GM23338 (cell line): ENCODE results near the gene KLF4. TPM values are rescaled to one million over a fixed set of nuclear protein-coding genes. Genes with fewer than 3 reads are reported as not detected.

ENCODE experiments used
- ATAC-seq: fragments of 200-7000 bp; cut with Tn5 transposase; 3 replicates; pipeline ENCODE4 v1.9.1; 2020
- DNase-seq: peaks from one replicate; pipeline ENCODE4 v3.0.0-alpha.2; 2015; ENCODE audit warnings: low spot score
- H2AFZ ChIP-seq: fragments of 200-600 bp; sonication (generic); 2 replicates; pipeline ENCODE4 v1.8.0; 2016; ENCODE audit warnings: antibody characterized with exemption, mild to moderate bottlenecking, moderate library complexity
- H3F3A ChIP-seq: fragments of 200-600 bp; sonication (generic); replicated peaks from 2 replicates; pipeline ENCODE4 v1.8.0; 2017; ENCODE audit warnings: antibody characterized with exemption, mixed run types, low read depth
- H3K27ac ChIP-seq: fragments of 200-600 bp; sonication (generic); 2 replicates; pipeline ENCODE4 v1.6.1; 2016; ENCODE audit warnings: low read depth
- H3K27me3 ChIP-seq: fragments of 200-600 bp; sonication (generic); 2 replicates; pipeline ENCODE4 v1.8.0; 2016; ENCODE audit warnings: mild to moderate bottlenecking, mixed run types, moderate library complexity; ENCODE audit not compliant: insufficient read depth
- H3K36me3 ChIP-seq: fragments of 200-600 bp; sonication (generic); 2 replicates; pipeline ENCODE4 v1.8.0; 2016; ENCODE audit warnings: mild to moderate bottlenecking; ENCODE audit not compliant: insufficient read depth
- H3K4me1 ChIP-seq: fragments of 200-600 bp; sonication (generic); 2 replicates; pipeline ENCODE4 v1.8.0; 2016; ENCODE audit warnings: mild to moderate bottlenecking, moderate library complexity; ENCODE audit not compliant: insufficient read depth
- H3K4me2 ChIP-seq: fragments of 200-600 bp; sonication (generic); 2 replicates; pipeline ENCODE4 v1.7.1; 2017; ENCODE audit warnings: mixed run types
- H3K4me3 ChIP-seq: fragments of 200-600 bp; sonication (generic); 2 replicates; pipeline ENCODE4 v1.6.1; 2016; ENCODE audit warnings: mixed run types
- H3K79me2 ChIP-seq: fragments of 200-600 bp; sonication (generic); replicated peaks from 2 replicates; pipeline ENCODE4 v1.8.0; 2017; ENCODE audit warnings: mild to moderate bottlenecking; ENCODE audit not compliant: insufficient read depth
- H3K9me2 ChIP-seq: fragments of 200-600 bp; sonication (generic); 2 replicates; pipeline ENCODE4 v1.8.0; 2017; ENCODE audit not compliant: insufficient read depth
- H4K20me1 ChIP-seq: fragments of 200-600 bp; sonication (generic); replicated peaks from 2 replicates; pipeline ENCODE4 v1.8.0; 2017; ENCODE audit warnings: mild to moderate bottlenecking; ENCODE audit not compliant: insufficient read depth
- H3K27ac Mint-ChIP-seq: 2 replicates; pipeline ENCODE4 v1.8.0; 2020; ENCODE audit warnings: inconsistent platforms, mild to moderate bottlenecking, moderate library complexity, mixed read lengths
- H3K27me3 Mint-ChIP-seq: 3 replicates; pipeline ENCODE4 v1.8.0; 2022; ENCODE audit warnings: low read depth, mild to moderate bottlenecking, moderate library complexity, mixed read lengths, inconsistent platforms; ENCODE audit not compliant: insufficient read depth, poor library complexity
- H3K36me3 Mint-ChIP-seq: 3 replicates; pipeline ENCODE4 v1.8.0; 2021; ENCODE audit warnings: low read depth, mild to moderate bottlenecking, inconsistent platforms, moderate library complexity, mixed read lengths
- H3K4me1 Mint-ChIP-seq: 3 replicates; pipeline ENCODE4 v1.8.0; 2020; ENCODE audit warnings: mild to moderate bottlenecking, inconsistent platforms, mixed read lengths
- H3K4me3 Mint-ChIP-seq: 3 replicates; pipeline ENCODE4 v1.8.0; 2021; ENCODE audit warnings: moderate library complexity, mild to moderate bottlenecking, inconsistent platforms, mixed read lengths
- H3K9me3 Mint-ChIP-seq: 3 replicates; pipeline ENCODE4 v1.8.0; 2020; ENCODE audit warnings: moderate library complexity, mild to moderate bottlenecking, inconsistent platforms, mixed read lengths
- CREB1 ChIP-seq: fragments of 250-450 bp; sonication (Bioruptor Pico); IDR thresholded peaks from 2 replicates; pipeline ENCODE4 v1.5.0; 2020; ENCODE audit warnings: low read depth, mild to moderate bottlenecking, moderate library complexity
- EZH2 ChIP-seq: fragments of 200-600 bp; sonication (generic); IDR thresholded peaks from one replicate; pipeline ENCODE4 v1.8.0; 2017; ENCODE audit warnings: antibody characterized with exemption, mild to moderate bottlenecking, low read depth; ENCODE audit not compliant: unreplicated experiment
- EZH2phosphoT487 ChIP-seq: fragments of 200-600 bp; sonication (generic); IDR thresholded peaks from one replicate; pipeline ENCODE4 v1.8.1; 2018; ENCODE audit warnings: antibody characterized with exemption; ENCODE audit not compliant: unreplicated experiment
- NANOG ChIP-seq: IDR thresholded peaks from 2 replicates; pipeline ENCODE4 v1.6.1; 2016; ENCODE audit warnings: antibody characterized with exemption, borderline replicate concordance
- POLR2AphosphoS5 ChIP-seq: IDR thresholded peaks from 2 replicates; pipeline ENCODE4 v1.6.1; 2016; ENCODE audit warnings: antibody characterized with exemption, low read depth
- STAT1 ChIP-seq: IDR thresholded peaks from one replicate; pipeline ENCODE4 v1.6.1; 2016; ENCODE audit warnings: antibody characterized with exemption; ENCODE audit not compliant: unreplicated experiment
- ZNF331 ChIP-seq: fragments of 250-450 bp; sonication (Bioruptor Pico); IDR thresholded peaks from 2 replicates; pipeline ENCODE4 v1.5.0; 2020; ENCODE audit warnings: low read depth, mild to moderate bottlenecking, moderate library complexity
- polyA plus RNA-seq: library from polyadenylated mRNA; unstranded; fragments of >200 nt; fragmentation: Nextera tagmentation; extraction: Ambion mirVana; gene quantifications from 2 replicates; pipeline ENCODE4 v1.2.1, GENCODE V29; 2016
- total RNA-seq: library from RNA; depleted of rRNA; stranded (reverse); fragments of >200 nt; shearing (Covaris generic); gene quantifications from 2 replicates; pipeline ENCODE4 v1.2.3, GENCODE V29; 2014
- TF ChIP-seq, protein P1 (sequence below): IDR thresholded peaks from 2 replicates; pipeline ENCODE4 v1.6.1; 2016; ENCODE audit warnings: antibody characterized with exemption
- TF ChIP-seq, protein P2 (sequence below), 2 experiments: fragments of 200-600 bp in 1 of 2; sonication (generic) in 1 of 2; conservative IDR thresholded peaks; 2 replicates each; pipeline versions ENCODE4 v1.5.1 to v1.6.1; 2016 to 2017; ENCODE audit warnings: antibody characterized with exemption in 2 of 2, low read depth in 2 of 2, mild to moderate bottlenecking in 2 of 2, moderate library complexity in 1 of 2
- TF ChIP-seq, protein P3 (sequence below): fragments of 250-450 bp; sonication (Bioruptor Pico); IDR thresholded peaks from 2 replicates; pipeline ENCODE4 v1.5.0; 2020; ENCODE audit warnings: mild to moderate bottlenecking, moderate library complexity

Gene KLF4
- total and polyA plus RNA-seq, 2 experiments from 2014 or later = 8.3 to 29.8 TPM

DNA sequence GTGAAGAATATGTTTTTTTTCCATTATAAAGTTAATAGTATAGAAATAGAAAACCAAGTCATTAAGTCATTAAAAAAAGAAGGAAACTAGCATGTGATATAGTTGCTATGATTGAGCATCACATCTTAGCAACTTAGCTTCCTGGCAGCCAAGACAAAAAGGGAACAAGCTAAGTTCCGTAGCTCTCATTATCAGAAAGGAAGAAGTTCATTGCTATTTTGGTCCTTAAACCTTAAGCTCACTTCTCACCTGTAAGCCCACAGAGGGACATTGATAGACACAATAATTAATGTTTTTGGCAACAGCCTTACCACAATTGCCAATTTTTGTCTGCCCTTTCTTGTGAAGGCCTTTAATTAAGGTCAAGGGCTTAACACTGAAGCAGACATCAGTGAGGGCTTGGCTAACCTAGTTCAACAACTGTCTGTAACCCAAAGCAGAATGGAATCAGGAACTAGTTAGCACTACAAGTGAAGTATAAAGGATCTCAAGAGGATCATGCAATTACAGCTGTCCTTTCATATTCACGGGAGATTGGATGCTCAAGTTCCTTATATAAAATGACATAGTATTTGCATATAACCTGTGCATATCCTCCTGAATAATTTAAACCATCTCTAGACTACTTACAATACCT is 24.0 kb upstream of the KLF4 start:
- no peaks in the 10 kb centered on the region for H3K9me3 Mint-ChIP-seq
- no peaks in the 10 kb centered on the region for H3K36me3 ChIP-seq
- no peak overlapping the region for H3K27ac Mint-ChIP-seq
- no peaks in the 10 kb centered on the region for H3F3A ChIP-seq
- no peak overlapping the region for H3K4me2 ChIP-seq
- no peaks in the 10 kb centered on the region for H3K4me1 ChIP-seq
- H3K27ac ChIP-seq = no peak overlapping the region
- no peaks in the 10 kb centered on the region for H3K4me1 Mint-ChIP-seq
- H2AFZ ChIP-seq = no peak overlapping the region
- no peak for TF ChIP-seq NANOG
- no peak for TF ChIP-seq EZH2phosphoT487
- TF ChIP-seq POLR2AphosphoS5 = no peak
- TF ChIP-seq, protein P1, sequence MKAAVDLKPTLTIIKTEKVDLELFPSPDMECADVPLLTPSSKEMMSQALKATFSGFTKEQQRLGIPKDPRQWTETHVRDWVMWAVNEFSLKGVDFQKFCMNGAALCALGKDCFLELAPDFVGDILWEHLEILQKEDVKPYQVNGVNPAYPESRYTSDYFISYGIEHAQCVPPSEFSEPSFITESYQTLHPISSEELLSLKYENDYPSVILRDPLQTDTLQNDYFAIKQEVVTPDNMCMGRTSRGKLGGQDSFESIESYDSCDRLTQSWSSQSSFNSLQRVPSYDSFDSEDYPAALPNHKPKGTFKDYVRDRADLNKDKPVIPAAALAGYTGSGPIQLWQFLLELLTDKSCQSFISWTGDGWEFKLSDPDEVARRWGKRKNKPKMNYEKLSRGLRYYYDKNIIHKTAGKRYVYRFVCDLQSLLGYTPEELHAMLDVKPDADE = no peak
- no peak for TF ChIP-seq STAT1
- TF ChIP-seq, protein P2, sequence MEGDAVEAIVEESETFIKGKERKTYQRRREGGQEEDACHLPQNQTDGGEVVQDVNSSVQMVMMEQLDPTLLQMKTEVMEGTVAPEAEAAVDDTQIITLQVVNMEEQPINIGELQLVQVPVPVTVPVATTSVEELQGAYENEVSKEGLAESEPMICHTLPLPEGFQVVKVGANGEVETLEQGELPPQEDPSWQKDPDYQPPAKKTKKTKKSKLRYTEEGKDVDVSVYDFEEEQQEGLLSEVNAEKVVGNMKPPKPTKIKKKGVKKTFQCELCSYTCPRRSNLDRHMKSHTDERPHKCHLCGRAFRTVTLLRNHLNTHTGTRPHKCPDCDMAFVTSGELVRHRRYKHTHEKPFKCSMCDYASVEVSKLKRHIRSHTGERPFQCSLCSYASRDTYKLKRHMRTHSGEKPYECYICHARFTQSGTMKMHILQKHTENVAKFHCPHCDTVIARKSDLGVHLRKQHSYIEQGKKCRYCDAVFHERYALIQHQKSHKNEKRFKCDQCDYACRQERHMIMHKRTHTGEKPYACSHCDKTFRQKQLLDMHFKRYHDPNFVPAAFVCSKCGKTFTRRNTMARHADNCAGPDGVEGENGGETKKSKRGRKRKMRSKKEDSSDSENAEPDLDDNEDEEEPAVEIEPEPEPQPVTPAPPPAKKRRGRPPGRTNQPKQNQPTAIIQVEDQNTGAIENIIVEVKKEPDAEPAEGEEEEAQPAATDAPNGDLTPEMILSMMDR (conservative IDR thresholded peaks at IDR 0.05; ENCODE audit: low read depth in 2 of 2) = no peak
- TF ChIP-seq, protein P3, sequence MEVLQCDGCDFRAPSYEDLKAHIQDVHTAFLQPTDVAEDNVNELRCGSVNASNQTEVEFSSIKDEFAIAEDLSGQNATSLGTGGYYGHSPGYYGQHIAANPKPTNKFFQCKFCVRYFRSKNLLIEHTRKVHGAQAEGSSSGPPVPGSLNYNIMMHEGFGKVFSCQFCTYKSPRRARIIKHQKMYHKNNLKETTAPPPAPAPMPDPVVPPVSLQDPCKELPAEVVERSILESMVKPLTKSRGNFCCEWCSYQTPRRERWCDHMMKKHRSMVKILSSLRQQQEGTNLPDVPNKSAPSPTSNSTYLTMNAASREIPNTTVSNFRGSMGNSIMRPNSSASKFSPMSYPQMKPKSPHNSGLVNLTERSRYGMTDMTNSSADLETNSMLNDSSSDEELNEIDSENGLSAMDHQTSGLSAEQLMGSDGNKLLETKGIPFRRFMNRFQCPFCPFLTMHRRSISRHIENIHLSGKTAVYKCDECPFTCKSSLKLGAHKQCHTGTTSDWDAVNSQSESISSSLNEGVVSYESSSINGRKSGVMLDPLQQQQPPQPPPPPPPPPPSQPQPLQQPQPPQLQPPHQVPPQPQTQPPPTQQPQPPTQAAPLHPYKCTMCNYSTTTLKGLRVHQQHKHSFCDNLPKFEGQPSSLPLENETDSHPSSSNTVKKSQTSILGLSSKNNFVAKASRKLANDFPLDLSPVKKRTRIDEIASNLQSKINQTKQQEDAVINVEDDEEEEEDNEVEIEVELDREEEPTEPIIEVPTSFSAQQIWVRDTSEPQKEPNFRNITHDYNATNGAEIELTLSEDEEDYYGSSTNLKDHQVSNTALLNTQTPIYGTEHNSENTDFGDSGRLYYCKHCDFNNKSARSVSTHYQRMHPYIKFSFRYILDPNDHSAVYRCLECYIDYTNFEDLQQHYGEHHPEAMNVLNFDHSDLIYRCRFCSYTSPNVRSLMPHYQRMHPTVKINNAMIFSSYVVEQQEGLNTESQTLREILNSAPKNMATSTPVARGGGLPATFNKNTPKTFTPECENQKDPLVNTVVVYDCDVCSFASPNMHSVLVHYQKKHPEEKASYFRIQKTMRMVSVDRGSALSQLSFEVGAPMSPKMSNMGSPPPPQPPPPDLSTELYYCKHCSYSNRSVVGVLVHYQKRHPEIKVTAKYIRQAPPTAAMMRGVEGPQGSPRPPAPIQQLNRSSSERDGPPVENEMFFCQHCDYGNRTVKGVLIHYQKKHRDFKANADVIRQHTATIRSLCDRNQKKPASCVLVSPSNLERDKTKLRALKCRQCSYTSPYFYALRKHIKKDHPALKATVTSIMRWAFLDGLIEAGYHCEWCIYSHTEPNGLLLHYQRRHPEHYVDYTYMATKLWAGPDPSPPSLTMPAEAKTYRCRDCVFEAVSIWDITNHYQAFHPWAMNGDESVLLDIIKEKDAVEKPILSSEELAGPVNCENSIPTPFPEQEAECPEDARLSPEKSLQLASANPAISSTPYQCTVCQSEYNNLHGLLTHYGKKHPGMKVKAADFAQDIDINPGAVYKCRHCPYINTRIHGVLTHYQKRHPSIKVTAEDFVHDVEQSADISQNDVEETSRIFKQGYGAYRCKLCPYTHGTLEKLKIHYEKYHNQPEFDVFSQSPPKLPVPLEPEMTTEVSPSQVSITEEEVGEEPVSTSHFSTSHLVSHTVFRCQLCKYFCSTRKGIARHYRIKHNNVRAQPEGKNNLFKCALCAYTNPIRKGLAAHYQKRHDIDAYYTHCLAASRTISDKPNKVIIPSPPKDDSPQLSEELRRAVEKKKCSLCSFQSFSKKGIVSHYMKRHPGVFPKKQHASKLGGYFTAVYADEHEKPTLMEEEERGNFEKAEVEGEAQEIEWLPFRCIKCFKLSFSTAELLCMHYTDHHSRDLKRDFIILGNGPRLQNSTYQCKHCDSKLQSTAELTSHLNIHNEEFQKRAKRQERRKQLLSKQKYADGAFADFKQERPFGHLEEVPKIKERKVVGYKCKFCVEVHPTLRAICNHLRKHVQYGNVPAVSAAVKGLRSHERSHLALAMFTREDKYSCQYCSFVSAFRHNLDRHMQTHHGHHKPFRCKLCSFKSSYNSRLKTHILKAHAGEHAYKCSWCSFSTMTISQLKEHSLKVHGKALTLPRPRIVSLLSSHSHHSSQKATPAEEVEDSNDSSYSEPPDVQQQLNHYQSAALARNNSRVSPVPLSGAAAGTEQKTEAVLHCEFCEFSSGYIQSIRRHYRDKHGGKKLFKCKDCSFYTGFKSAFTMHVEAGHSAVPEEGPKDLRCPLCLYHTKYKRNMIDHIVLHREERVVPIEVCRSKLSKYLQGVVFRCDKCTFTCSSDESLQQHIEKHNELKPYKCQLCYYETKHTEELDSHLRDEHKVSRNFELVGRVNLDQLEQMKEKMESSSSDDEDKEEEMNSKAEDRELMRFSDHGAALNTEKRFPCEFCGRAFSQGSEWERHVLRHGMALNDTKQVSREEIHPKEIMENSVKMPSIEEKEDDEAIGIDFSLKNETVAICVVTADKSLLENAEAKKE (CRISPR knock-in tag) = no peak
- no peak for TF ChIP-seq CREB1 (CRISPR knock-in tag)
- no peak for TF ChIP-seq EZH2
- TF ChIP-seq ZNF331 (CRISPR knock-in tag) = no peak
- no peak for DNase-seq
- H3K4me3 Mint-ChIP-seq = no peak overlapping the region
- H3K79me2 ChIP-seq = no peaks in the 10 kb centered on the region
- no peaks in the 10 kb centered on the region for H3K9me2 ChIP-seq
- no peak for ATAC-seq
- no peak overlapping the region for H3K4me3 ChIP-seq
- H3K36me3 Mint-ChIP-seq = no peaks in the 10 kb centered on the region
- H3K27me3 ChIP-seq = no peaks in the 10 kb centered on the region
- no peaks in the 10 kb centered on the region for H4K20me1 ChIP-seq
- H3K27me3 Mint-ChIP-seq = peaks cover 2% of the 10 kb centered on the region
